Fibroblast of pulmonary artery (primary cell): ENCODE data around the gene RANBP2.
"Not testable (repeated sequence)": the region's sequence is repeated elsewhere in the genome, so short reads cannot be mapped to it uniquely, and the experiment has no call there.

Experiments
- DNase-seq: peaks from one replicate; pipeline ENCODE4 v3.0.0-alpha.2; 2010; ENCODE audit warnings: low read depth
- H3K4me3 ChIP-seq: replicated peaks from 2 replicates; pipeline ENCODE4 v1.5.1; 2011; ENCODE audit warnings: low read depth, mild to moderate bottlenecking, control low read depth, low read length, moderate library complexity
- TF ChIP-seq, protein P1 (sequence below): IDR thresholded peaks from 2 replicates; pipeline ENCODE4 v1.5.1; 2011; ENCODE audit warnings: mild to moderate bottlenecking, control low read depth, low read length, inconsistent platforms; ENCODE audit errors: missing control alignments

RANBP2 gene

DNA sequence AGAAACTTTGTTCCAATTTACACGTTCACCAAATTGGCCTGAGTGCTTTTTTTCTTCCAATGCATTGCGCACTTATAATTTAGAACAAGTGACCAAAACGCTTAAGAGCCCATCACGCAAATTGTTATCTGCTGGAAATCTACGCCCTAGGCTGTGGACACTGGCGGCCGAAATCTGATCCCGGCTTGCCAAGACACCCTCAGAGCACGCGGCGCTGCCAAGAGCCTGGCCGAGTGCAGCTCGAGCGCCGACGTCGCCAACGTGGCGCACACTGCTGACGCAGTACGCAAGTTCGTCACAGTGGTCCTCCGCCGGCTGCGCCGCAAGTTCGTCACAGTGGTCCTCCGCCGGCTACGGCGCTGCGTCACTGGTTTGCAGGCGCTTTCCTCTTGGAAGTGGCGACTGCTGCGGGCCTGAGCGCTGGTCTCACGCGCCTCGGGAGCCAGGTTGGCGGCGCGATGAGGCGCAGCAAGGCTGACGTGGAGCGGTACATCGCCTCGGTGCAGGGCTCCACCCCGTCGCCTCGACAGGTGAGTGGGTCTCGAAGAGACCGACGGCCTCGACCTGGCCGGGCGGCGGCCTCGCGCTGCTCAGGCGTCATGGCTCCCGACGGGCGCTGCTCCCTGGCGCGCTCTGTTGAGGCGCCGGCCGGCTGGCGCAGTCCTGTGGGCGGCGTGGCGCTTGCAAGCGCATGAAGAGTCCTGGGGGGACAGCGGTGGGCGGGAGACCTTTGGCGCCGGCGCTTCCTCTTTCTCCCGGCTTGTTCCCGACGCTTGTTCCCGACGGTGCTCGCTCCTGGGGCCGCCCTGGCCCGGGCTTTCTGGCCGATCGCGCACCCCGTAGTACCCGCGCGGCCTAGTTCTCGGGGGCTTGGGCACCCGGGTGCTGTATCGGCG, at the start of gene RANBP2:
TSS of gene RANBP2 (plus strand) at position 334 of the 896 bp plus-strand sequence. CDS start at position 459, 125 bp downstream.
- DNase-seq, result peak; percentile 99
- TF ChIP-seq, protein P1, sequence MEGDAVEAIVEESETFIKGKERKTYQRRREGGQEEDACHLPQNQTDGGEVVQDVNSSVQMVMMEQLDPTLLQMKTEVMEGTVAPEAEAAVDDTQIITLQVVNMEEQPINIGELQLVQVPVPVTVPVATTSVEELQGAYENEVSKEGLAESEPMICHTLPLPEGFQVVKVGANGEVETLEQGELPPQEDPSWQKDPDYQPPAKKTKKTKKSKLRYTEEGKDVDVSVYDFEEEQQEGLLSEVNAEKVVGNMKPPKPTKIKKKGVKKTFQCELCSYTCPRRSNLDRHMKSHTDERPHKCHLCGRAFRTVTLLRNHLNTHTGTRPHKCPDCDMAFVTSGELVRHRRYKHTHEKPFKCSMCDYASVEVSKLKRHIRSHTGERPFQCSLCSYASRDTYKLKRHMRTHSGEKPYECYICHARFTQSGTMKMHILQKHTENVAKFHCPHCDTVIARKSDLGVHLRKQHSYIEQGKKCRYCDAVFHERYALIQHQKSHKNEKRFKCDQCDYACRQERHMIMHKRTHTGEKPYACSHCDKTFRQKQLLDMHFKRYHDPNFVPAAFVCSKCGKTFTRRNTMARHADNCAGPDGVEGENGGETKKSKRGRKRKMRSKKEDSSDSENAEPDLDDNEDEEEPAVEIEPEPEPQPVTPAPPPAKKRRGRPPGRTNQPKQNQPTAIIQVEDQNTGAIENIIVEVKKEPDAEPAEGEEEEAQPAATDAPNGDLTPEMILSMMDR, result no peak
- H3K4me3 ChIP-seq, result peak within 1 kb of the TSS; percentile 80

DNA sequence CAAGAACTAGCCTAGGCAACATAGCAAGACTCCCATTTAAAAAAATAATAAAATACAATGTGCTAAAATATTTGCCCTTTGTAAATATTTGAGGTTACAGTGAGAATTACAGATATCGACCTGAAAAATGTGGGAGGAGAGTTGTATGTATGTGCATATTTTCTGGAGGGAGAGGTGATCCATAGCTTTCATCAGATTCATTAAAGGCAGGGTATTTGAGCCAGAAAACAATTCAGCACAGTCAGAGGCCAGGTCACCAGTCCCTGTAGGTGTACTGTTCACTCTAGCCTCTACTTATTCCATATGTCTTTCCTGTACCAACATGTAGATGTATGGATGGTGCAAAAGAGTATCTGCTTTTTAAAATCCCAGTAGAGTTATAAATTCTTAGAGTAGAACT, 49.0 kb upstream of the RANBP2 start:
- H3K4me3 ChIP-seq, DNase-seq: not testable (repeated sequence)

DNA sequence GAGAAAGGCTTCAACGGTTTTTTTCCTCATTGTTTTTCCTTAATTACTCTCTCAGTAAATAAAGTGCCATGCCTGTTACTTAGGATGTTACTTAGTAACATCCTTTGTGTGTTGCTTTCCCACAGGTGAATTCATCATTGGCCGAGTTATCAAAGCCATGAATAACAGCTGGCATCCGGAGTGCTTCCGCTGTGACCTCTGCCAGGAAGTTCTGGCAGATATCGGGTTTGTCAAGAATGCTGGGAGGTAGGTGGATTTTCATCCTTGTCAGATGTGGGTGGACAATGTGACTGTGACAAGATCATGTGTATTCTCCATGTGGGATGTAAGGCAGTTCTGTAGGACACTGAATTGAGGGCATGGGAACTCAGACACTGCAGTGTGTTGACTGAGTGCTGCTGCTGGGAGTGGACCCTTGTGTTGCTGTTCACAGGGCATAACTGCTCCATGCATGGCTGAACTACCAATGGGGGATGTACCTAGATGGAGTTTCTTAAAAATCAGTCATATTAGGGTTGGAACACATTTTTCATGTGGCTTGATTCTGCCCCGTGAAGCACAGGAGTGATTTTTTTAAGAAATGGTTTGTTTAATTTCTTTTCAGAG, 47.0 kb upstream of the RANBP2 start:
- not testable (repeated sequence) for H3K4me3 ChIP-seq, DNase-seq

- H3K4me3 ChIP-seq, DNase-seq: not testable (repeated sequence)
These were observed 42.8 kb upstream of the RANBP2 start for GRCh38 chr2:108676522-108676921.

- not testable (repeated sequence) for H3K4me3 ChIP-seq, DNase-seq
These were observed 42.0 kb upstream of the RANBP2 start for GRCh38 chr2:108677239-108677744.

DNA sequence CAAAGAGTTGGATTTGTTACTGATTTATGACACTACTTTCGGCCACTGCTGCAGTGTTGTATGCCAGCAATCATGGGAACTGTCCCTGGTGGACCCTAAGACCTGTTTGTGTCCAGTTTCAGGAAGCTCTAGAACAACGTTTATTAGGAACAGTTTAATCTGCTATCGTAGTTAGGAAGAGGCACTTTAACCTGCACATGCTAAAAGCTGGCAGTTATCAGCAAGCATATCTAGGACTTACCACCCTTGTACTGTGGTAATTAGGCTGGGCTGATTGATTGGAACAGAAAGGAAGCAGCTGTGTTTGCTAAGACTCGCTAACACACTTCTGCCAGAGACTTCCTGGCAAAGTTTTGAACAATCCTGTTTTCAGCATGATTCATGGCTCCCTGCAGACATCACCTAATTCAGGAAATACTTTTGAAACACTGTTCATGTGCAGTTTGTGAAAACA, 41.1 kb upstream of the RANBP2 start:
- H3K4me3 ChIP-seq, result not testable (repeated sequence)
- DNase-seq, result peak; percentile 81

- not testable (repeated sequence) for DNase-seq, H3K4me3 ChIP-seq
These were observed 38.5 kb upstream of the RANBP2 start for GRCh38 chr2:108680805-108681204.

- H3K4me3 ChIP-seq, DNase-seq: not testable (repeated sequence)
These were observed 30.2 kb upstream of the RANBP2 start for GRCh38 chr2:108688818-108689756.

DNA sequence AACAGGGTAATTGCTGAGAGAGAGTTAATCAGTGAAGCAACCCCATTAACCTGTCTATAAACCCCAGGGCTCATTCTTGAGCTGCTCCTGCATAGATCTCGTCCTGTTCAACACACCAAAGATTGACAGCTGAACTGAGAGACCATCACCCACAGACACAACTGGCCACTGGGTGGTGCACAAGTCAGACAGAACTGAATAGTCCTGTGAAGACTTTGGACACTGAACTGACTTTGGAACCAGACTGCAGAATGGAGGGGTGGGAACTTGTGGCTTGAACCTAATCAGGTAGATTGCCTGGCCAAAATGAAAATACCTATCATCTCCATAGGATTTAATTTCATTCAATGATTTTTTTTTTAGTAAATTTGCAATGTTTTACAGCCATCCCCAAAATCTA, 29.3 kb upstream of the RANBP2 start:
- not testable (repeated sequence) for H3K4me3 ChIP-seq, DNase-seq

DNA sequence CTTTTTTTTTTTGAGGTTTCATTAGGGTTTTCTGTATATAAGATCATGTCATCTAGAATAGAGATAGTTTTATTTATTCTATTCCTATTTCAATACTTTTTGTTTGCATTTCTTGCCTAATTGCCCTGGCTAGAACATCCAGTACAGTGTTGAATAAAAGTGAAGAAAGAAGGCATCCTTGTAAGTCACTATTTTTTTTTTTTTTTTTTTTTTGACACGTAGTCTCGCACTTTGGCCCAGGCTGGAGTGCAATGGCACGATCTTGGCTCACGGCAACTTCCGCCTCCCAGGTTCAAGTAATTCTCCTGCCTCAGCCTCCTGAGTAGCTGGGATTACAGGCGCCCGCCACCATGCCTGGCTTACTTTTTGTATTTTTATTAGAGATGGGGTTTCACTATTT, 27.8 kb upstream of the RANBP2 start:
- no peak for DNase-seq
- TF ChIP-seq, protein P1, result no peak
- H3K4me3 ChIP-seq, result no peak overlapping the region

DNA sequence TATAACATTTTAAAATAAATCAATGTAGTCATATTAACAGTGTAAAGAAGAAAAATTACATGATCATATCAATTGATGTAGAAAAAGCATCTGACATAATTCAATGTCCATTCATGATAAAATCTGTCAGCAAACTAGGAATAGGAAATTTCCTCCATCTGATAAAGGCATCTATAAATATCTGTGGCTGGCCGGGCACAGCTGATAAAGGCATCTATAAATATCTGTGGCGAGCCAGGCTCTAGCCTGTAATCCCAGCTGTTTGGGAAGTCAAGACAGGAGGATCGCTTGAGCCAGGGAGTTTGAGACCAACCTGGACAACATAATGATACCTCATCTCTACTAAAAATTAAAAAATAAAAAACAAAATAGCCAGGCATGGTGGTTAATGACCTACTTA, 18.1 kb upstream of the RANBP2 start:
- TF ChIP-seq, protein P1, result no peak
- DNase-seq, result no peak
- no peak overlapping the region for H3K4me3 ChIP-seq
